ENCODE results near the gene ANKRD22.

- TF ChIP-seq CTCF (conservative IDR thresholded peaks at IDR 0.05; ENCODE audit: low read length): no peak
- TF ChIP-seq EZH2phosphoT487 (IDR thresholded peaks at IDR 0.05; ENCODE audit: borderline replicate concordance): no peak
Measured at GRCh38 chr10:88802523-88803285, 48.9 kb downstream of the ANKRD22 start, which contains the start of gene LIPM.
